A549 (cell line): ENCODE measurements around the gene SAT2. TPM values are rescaled to one million over a fixed set of nuclear protein-coding genes. Genes with fewer than 3 reads are reported as not detected.

Experiments used
- ATAC-seq, 2 experiments: fragments of 200-7000 bp in 1 of 2; fragments of >200 bp in 1 of 2; cut with Nextera tagmentation in 1 of 2; cut with Tn5 transposase in 1 of 2; 3 replicates each; pipeline versions ENCODE4 v1.8.0 to v1.9.1; 2018 to 2020; ENCODE audit warnings: mild to moderate bottlenecking in 1 of 2, moderate library complexity in 1 of 2
- CTCF ChIA-PET: fragments of 300-600 bp; sonication (Branson Sonifier 250); formaldehyde crosslinking; extraction: SDS; loops from one replicate; lab custom pipeline; 2021; ENCODE audit warnings: antibody characterized with exemption, inconsistent platforms; lab: Yijun Ruan, JAX
- POLR2A ChIA-PET: fragments of 350-600 bp; formaldehyde crosslinking; extraction: SDS; loops from one replicate; lab custom pipeline; 2021; ENCODE audit warnings: antibody characterized with exemption, inconsistent platforms; lab: Yijun Ruan, JAX
- DNase-seq, 2 experiments: peaks; one replicate each; pipeline versions ENCODE4 v3.0.0 to v3.0.0-alpha.2; 2011 to 2016; ENCODE audit warnings: low read depth in 1 of 2, low spot score in 1 of 2
- FAIRE-seq: peaks from 2 replicates; lab custom pipeline; 2011; peaks lifted over from hg19 to GRCh38; lab: Jason Lieb, UNC
- H3K27ac ChIP-seq, 2 experiments: fragments of >200 bp; sonication (Bioruptor Twin); formaldehyde crosslinking; 3 replicates each; pipeline ENCODE4 v1.5.1; 2016 to 2017
- H3K4me1 ChIP-seq: fragments of >200 bp; sonication (Bioruptor Twin); formaldehyde crosslinking; 3 replicates; pipeline ENCODE4 v1.6.1; 2016
- H3K4me2 ChIP-seq: fragments of >200 bp; sonication (Bioruptor Twin); formaldehyde crosslinking; 3 replicates; pipeline ENCODE4 v1.6.1; 2016
- H3K4me3 ChIP-seq: fragments of >200 bp; sonication (Bioruptor Twin); formaldehyde crosslinking; 3 replicates; pipeline ENCODE4 v1.5.1; 2016
- H3K9me3 ChIP-seq: fragments of >200 bp; sonication (Bioruptor Twin); formaldehyde crosslinking; 3 replicates; pipeline ENCODE4 v1.6.1; 2016
- CBX2 ChIP-seq: fragments of 200-600 bp; sonication (generic); IDR thresholded peaks from 2 replicates; pipeline ENCODE4 v1.6.1; 2016; ENCODE audit warnings: low read depth, mild to moderate bottlenecking, borderline replicate concordance
- CEBPB ChIP-seq, 2 experiments: fragments of >200 bp in 1 of 2; sonication (Bioruptor Twin) in 1 of 2; formaldehyde crosslinking in 1 of 2; IDR thresholded peaks; 2 replicates each; pipeline ENCODE4 v1.6.1; 2012 to 2016
- CHD2 ChIP-seq: fragments of 150-350 bp; IDR thresholded peaks from 2 replicates; pipeline ENCODE4 v1.6.1; 2014; ENCODE audit warnings: low read length; ENCODE audit not compliant: partially characterized antibody
- CHD4 ChIP-seq: fragments of 200-600 bp; sonication (generic); IDR thresholded peaks from 2 replicates; pipeline ENCODE4 v1.6.1; 2016; ENCODE audit warnings: antibody characterized with exemption, mild to moderate bottlenecking, borderline replicate concordance
- CTCF ChIP-seq: fragments of >200 bp; sonication (Bioruptor Twin); formaldehyde crosslinking; IDR thresholded peaks from 3 replicates; pipeline ENCODE4 v1.5.1; 2016
- E2F6 ChIP-seq: IDR thresholded peaks from 2 replicates; pipeline ENCODE4 v1.6.1; 2012; ENCODE audit warnings: low read depth, borderline replicate concordance
- EP300 ChIP-seq, 2 experiments: fragments of >200 bp; sonication (Bioruptor Twin); formaldehyde crosslinking; IDR thresholded peaks; 2 replicates in 1 of 2; 3 replicates in 1 of 2; pipeline ENCODE4 v1.6.1; 2016 to 2017
- ESRRA ChIP-seq: fragments of 150-350 bp; IDR thresholded peaks from 2 replicates; pipeline ENCODE4 v1.6.1; 2014; ENCODE audit warnings: mild to moderate bottlenecking, low read length, borderline replicate concordance
- FOSL2 ChIP-seq, 2 experiments: fragments of 450-650 bp in 1 of 2; fragments of >200 bp in 1 of 2; sonication (Bioruptor Twin) in 1 of 2; formaldehyde crosslinking; IDR thresholded peaks; 2 replicates each; pipeline versions ENCODE4 v1.5.0 to v1.6.1; 2016 to 2020; ENCODE audit warnings: mild to moderate bottlenecking in 1 of 2, moderate library complexity in 1 of 2
- HDAC2 ChIP-seq: fragments of 200-600 bp; sonication (generic); IDR thresholded peaks from 2 replicates; pipeline ENCODE4 v1.6.1; 2016
- HEYL ChIP-seq: fragments of 250-450 bp; sonication (Bioruptor Pico); IDR thresholded peaks from 2 replicates; pipeline ENCODE4 v1.8.0; 2021; ENCODE audit warnings: mild to moderate bottlenecking, moderate library complexity
- HMGXB4 ChIP-seq: fragments of 250-450 bp; sonication (Bioruptor Pico); IDR thresholded peaks from 2 replicates; pipeline ENCODE4 v1.5.0; 2021; ENCODE audit warnings: mild to moderate bottlenecking, moderate library complexity, borderline replicate concordance
- HOXA7 ChIP-seq: fragments of 250-450 bp; sonication (Bioruptor Pico); IDR thresholded peaks from 2 replicates; pipeline ENCODE4 v1.5.0; 2020; ENCODE audit warnings: mild to moderate bottlenecking, moderate library complexity
- JUN ChIP-seq, 2 experiments: fragments of >200 bp; sonication (Bioruptor Twin); formaldehyde crosslinking; IDR thresholded peaks; 2 replicates in 1 of 2; 3 replicates in 1 of 2; pipeline ENCODE4 v1.6.1; 2016 to 2017
- JUNB ChIP-seq: fragments of >200 bp; sonication (Bioruptor Twin); formaldehyde crosslinking; IDR thresholded peaks from 2 replicates; pipeline ENCODE4 v1.6.1; 2016
- MAZ ChIP-seq: fragments of 150-350 bp; IDR thresholded peaks from 2 replicates; pipeline ENCODE4 v1.6.1; 2014; ENCODE audit warnings: antibody characterized with exemption, low read depth, low read length, borderline replicate concordance
- MYC ChIP-seq: IDR thresholded peaks from 2 replicates; pipeline ENCODE4 v1.6.1; 2012; ENCODE audit warnings: mild to moderate bottlenecking, inconsistent platforms, low read length, improper control_type of control experiment, borderline replicate concordance
- NFE2L2 ChIP-seq: fragments of 150-350 bp; conservative IDR thresholded peaks from 2 replicates; pipeline ENCODE4 v1.6.1; 2014; ENCODE audit warnings: low read length
- NPAS2 ChIP-seq: fragments of 250-450 bp; sonication (Bioruptor Pico); IDR thresholded peaks from 2 replicates; pipeline ENCODE4 v1.8.0; 2022; ENCODE audit warnings: mild to moderate bottlenecking, moderate library complexity, borderline replicate concordance
- NR3C1 ChIP-seq: fragments of >200 bp; sonication (Bioruptor Twin); formaldehyde crosslinking; IDR thresholded peaks from 3 replicates; pipeline ENCODE4 v1.6.1; 2017
- POLR2A ChIP-seq: IDR thresholded peaks from 2 replicates; pipeline ENCODE4 v1.6.1; 2012; ENCODE audit warnings: mild to moderate bottlenecking, low read length
- RAD21 ChIP-seq, 2 experiments: fragments of >200 bp in 1 of 2; sonication (Bioruptor Twin) in 1 of 2; formaldehyde crosslinking in 1 of 2; IDR thresholded peaks in 1 of 2; conservative IDR thresholded peaks in 1 of 2; 2 replicates in 1 of 2; 3 replicates in 1 of 2; pipeline ENCODE4 v1.6.1; 2012 to 2018; ENCODE audit warnings: inconsistent platforms in 1 of 2
- SMC3 ChIP-seq: fragments of >200 bp; sonication (Bioruptor Twin); formaldehyde crosslinking; IDR thresholded peaks from 3 replicates; pipeline ENCODE4 v1.6.1; 2018; ENCODE audit warnings: inconsistent platforms
- TFCP2L1 ChIP-seq: fragments of 250-450 bp; sonication (Bioruptor Pico); IDR thresholded peaks from 2 replicates; pipeline ENCODE4 v1.5.0; 2021; ENCODE audit warnings: mild to moderate bottlenecking
- TP53 ChIP-seq: fragments of 250-450 bp; sonication (Bioruptor Pico); IDR thresholded peaks from 2 replicates; pipeline ENCODE4 v1.5.0; 2021; ENCODE audit warnings: mild to moderate bottlenecking, moderate library complexity
- USF2 ChIP-seq: fragments of 450-650 bp; IDR thresholded peaks from 2 replicates; pipeline ENCODE4 v1.6.1; 2014; ENCODE audit warnings: antibody characterized with exemption
- ZSCAN20 ChIP-seq: fragments of 250-450 bp; sonication (Bioruptor Pico); IDR thresholded peaks from 2 replicates; pipeline ENCODE4 v1.8.0; 2022; ENCODE audit warnings: mild to moderate bottlenecking, moderate library complexity
- WGBS: methylation state at CpG from one replicate; pipeline ENCODE4 v1.1.6; 2017; ENCODE audit errors: missing lambda C conversion rate; 5-methylcytosine and 5-hydroxymethylcytosine counted together
- polyA plus RNA-seq, 4 experiments: library from polyadenylated mRNA; depleted of rRNA in 3 of 4; stranded (reverse); fragments of >200 nt; fragmentation: RNase III in 1 of 4; extraction: RNeasy Plus Mini Kit Qiagen cat#74134 plus additional on column Dnase treatment in 1 of 4; gene quantifications; 2 replicates in 3 of 4; 3 replicates in 1 of 4; pipeline ENCODE4 v1.2.3, GENCODE V29; 2011 to 2017

SAT2 gene
- polyA plus RNA-seq, 2 of the 4 experiments (the other 2 are of a cell fraction), result 38.1 to 76.3 TPM

- DNase-seq (no peak), FAIRE-seq (no peak), ATAC-seq (no peak)
- CTCF ChIA-PET, result interaction anchor here (0.6 to 7.0 kb wide), 13 partner anchors 8 to 299 kb away, joined by 3 to 66 read pairs (median 4); partner anchors contain the start of genes FXR2, SOX15, TP53 and WRAP53
- Histone ChIP-seq H3K9me3 (no peaks in the 10 kb centered on the region), H3K27ac (no peak overlapping the region), H3K4me2 (no peak overlapping the region), H3K4me1 (peaks cover 16% of the 10 kb centered on the region; the same call in 1 of the 3 replicates), H3K4me3 (no peak overlapping the region)
- WGBS, result 70% methylated on average over 16 of the region's 16 CpGs
- POLR2A ChIA-PET, result no interaction called here
- TF ChIP-seq HOXA7 (CRISPR knock-in tag) (no peak), ZSCAN20 (CRISPR knock-in tag) (no peak), MYC (no peak), CHD4 (no peak), CTCF (no peak), HDAC2 (no peak), HEYL (no peak), CHD2 (no peak), RAD21 (conservative IDR thresholded peaks at IDR 0.05 in 1 of 2, IDR thresholded peaks at IDR 0.05 in 1 of 2) (no peak), NR3C1 (no peak), CEBPB (IDR thresholded peaks at IDR 0.05) (no peak), NPAS2 (CRISPR knock-in tag) (no peak), FOSL2 (IDR thresholded peaks at IDR 0.05) (no peak), FOSL2 (CRISPR knock-in tag; IDR thresholded peaks at IDR 0.05) (no peak), JUN (IDR thresholded peaks at IDR 0.05) (no peak)
Measured at GRCh38 chr17:7654832-7655540, 27.4 kb upstream of the SAT2 start.

GRCh38 chr17:7652388-7653356 lies 25.1 kb upstream of the SAT2 start:
- ChIA-PET POLR2A (interaction anchor here (0.5 to 2.5 kb wide), 2 partner anchors 25 to 33 kb away, joined by 3 to 13 read pairs; partner anchors contain the start of gene SAT2), CTCF (interaction anchor here (0.6 to 8.0 kb wide), 8 partner anchors 11 to 389 kb away, joined by 3 to 80 read pairs (median 4); partner anchors contain the start of gene SAT2)
- H3K4me2 ChIP-seq, result no peak overlapping the region
- H3K4me3 ChIP-seq, result no peak overlapping the region
- ATAC-seq (0 out of 6 replicates have a peak, but pooled peaks of 1 of the 2 experiments have one; percentile 3), DNase-seq (no peak), FAIRE-seq (no peak)
- peaks cover 16% of the 10 kb centered on the region; the same call in 1 of the 3 replicates for H3K4me1 ChIP-seq
- no peak overlapping the region for H3K27ac ChIP-seq
- 75% methylated on average over 12 of the region's 12 CpGs for WGBS
- TF ChIP-seq CBX2, result no peak
- no peak for TF ChIP-seq ESRRA
- no peak for TF ChIP-seq TFCP2L1 (CRISPR knock-in tag)
- no peak for TF ChIP-seq NFE2L2
- TF ChIP-seq EP300 (IDR thresholded peaks at IDR 0.05), result no peak
- TF ChIP-seq HMGXB4 (CRISPR knock-in tag), result no peak
- TF ChIP-seq E2F6, result no peak
- TF ChIP-seq HOXA7 (CRISPR knock-in tag), result no peak
- TF ChIP-seq SMC3, result no peak
- no peak for TF ChIP-seq JUNB
- TF ChIP-seq JUN (IDR thresholded peaks at IDR 0.05), result no peak
- no peak for TF ChIP-seq USF2
- TF ChIP-seq MAZ, result no peak
- TF ChIP-seq NR3C1, result no peak
- no peak for TF ChIP-seq TP53 (CRISPR knock-in tag)
- no peak for TF ChIP-seq POLR2A
- H3K9me3 ChIP-seq, result no peaks in the 10 kb centered on the region
